GM12874 (cell line): ENCODE data around the gene EIF4E3.

Source experiments
- TF ChIP-seq, protein P1 (sequence below): IDR thresholded peaks from 2 replicates; pipeline ENCODE4 v1.5.1; 2011; ENCODE audit warnings: low read depth, mild to moderate bottlenecking, control low read depth, low read length, moderate library complexity; ENCODE audit not compliant: insufficient read depth

EIF4E3 gene

DNA sequence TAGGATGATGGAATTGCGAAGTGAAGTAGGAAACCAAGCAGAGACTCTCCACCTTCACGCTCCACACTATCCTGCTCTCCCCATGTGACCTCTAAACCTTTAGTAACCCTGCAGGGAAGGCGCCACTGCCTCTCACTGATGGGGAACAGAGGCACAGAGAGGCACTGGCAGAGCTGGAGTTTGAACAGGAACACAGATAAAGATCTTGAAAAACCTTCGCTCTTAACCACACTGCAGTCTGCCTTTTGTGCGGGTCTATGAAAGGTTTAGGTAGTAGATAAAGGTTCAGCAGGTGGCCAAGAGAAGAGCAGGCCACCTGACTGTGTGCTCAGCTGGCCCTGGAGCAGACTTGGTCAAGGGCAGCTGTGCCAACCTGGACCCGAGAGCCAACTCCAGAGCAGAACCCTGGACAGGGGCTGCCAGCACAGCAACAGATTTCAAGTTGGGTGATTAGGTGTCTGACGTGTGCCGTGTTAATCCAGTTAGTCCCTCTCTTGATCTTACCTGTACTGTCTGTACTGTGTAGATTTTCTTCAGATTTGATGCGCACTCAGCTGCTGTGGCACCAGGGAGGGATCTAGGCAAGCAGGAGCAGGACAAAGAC lies 15.2 kb downstream of the EIF4E3 start:
- TF ChIP-seq, protein P1, sequence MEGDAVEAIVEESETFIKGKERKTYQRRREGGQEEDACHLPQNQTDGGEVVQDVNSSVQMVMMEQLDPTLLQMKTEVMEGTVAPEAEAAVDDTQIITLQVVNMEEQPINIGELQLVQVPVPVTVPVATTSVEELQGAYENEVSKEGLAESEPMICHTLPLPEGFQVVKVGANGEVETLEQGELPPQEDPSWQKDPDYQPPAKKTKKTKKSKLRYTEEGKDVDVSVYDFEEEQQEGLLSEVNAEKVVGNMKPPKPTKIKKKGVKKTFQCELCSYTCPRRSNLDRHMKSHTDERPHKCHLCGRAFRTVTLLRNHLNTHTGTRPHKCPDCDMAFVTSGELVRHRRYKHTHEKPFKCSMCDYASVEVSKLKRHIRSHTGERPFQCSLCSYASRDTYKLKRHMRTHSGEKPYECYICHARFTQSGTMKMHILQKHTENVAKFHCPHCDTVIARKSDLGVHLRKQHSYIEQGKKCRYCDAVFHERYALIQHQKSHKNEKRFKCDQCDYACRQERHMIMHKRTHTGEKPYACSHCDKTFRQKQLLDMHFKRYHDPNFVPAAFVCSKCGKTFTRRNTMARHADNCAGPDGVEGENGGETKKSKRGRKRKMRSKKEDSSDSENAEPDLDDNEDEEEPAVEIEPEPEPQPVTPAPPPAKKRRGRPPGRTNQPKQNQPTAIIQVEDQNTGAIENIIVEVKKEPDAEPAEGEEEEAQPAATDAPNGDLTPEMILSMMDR: no peak

DNA sequence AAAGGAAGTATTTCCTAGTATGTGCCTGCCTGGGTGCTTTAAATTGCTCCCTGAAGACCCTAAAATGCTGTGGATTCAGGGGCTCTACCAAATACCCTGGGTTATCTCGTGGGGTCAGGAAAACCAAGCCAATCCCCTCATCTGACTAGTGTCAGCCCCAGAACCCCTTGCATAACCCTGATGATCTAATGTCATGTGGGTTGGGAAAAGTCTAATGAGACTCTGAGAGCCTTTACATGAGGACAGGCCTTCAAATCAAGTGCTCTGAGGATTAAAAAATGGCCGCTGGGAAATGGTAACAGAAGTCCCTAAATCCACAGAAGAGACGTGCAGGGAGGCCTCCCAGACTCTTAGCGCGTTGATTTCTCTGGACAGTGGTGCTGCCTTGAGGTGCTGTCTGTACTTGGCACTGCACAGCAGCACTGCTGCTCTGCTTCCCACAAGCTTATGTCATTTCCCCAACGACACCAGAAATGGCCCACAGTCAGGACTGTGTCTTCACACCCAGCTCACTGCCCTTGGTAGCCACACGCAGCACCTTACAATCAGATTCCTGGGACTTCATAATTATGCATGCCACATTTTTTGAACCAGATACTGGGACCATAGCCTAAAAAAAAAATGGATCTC lies 16.6 kb downstream of the EIF4E3 start:
- TF ChIP-seq, protein P1: no peak

DNA sequence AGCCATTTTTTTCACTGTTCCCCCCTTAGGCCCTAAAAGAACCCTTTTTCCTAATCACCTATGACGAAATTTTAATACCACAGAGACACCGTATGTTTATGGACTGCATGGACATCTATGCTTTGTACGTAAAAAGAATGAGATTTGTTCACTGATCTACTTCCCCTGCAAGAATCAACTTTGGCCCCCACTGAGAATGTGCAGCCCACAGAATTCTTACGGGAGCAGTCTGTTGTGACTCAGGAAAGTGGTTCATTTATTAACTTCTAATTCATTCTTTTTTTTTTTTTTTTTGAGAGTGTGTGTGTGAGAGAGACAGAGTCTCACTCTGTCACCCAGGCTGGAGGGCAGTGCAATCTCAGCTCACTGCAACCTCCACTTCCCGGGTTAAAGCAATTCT lies 17.6 kb downstream of the EIF4E3 start:
- TF ChIP-seq, protein P1: no peak

DNA sequence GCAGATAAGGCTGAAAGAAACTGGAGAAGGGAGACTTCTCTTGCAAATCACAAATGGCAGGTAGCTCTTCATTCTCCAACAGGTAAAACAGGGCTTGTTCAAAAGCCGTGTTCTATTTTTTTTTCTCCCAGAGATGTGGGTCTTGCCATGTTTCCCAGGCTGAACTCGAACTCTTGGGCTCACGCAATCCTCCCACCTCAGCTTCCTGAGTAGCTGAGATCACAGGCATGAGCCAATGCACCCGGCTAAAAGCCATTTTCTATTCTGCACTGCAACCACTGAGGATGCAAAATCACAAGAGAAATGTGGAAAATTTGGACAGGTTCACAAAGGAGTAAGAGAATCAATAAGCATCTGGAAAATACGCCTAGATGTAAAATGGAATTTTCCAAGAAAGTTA lies 19.5 kb downstream of the EIF4E3 start:
- TF ChIP-seq, protein P1: no peak

DNA sequence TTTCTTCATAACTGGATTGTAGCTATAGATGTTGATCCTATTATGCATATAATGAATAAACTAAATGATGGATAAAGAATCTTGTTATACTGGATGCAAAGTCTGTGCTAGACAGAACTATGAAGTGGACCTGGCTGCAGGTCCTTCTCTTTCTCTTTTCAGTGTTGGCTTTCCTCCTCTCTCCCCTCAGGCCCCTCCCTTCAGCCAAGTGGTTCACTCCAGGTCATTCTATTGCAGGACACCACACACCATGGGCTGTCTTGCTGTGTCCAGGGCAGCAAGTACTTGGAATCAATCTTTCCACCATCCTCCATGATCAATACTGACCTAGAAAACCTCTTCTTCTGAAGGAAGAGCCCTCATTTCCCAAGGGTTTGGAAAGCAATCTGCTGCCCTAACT lies 20.3 kb downstream of the EIF4E3 start:
- TF ChIP-seq, protein P1: no peak

DNA sequence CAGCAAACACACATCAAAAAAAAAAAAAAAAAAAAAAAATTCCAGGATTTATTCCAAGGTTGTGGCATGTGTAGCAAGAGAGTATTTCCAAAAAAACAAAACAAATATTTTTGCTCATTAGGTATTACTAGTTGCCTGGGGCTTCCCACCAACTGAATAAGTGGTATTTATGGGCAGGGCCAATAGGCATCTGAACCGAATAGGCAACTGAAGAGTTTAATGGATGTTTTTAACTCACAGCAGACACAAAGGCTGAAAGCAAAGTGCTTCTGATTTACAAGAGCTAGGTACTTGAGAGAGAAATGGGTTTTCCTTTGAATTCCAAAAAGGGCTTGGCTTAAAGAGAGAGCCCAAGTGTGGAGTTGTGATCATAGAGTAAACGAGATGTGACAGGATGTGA lies 21.4 kb downstream of the EIF4E3 start:
- TF ChIP-seq, protein P1: no peak

DNA sequence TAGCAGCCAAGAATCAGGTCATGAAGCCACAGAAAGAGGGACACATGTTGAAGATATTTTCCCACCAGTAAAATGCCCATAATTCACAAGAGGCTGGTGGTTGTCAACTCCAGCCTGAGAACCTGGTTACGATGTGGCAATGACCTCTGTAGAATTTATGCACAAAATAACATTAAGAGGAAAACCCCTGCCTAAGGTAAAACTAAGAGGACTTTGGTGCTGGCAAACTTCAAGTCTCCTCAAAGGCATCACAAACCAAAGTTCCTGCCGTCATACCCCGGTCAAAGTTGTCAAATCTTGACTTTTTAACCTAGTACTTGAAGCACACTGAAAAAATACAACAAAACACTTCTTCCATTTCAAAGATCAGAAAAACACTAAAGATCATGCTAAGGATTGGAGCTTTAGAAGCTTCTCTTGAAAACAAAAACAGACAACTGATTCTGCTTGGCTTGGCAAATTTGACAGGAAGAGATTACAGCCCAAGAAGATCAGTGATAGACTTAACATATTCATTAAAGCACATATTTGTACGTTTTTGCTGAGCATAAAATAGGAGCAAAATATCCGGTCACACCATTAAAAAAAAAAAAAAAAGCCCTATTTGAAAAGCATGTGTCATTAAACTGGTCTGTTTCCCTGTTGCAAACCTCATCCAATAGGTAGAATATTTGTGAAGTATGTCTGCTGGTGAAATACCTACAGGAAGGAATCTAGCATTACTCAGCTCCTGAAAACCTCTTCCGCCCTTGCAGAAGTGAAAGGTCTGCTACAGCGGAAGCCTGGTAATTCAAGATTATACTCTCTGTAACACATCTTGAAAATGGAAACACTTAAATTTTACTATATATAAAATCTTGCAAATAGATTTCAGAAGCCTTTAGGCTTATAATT lies 22.8 kb downstream of the EIF4E3 start:
- TF ChIP-seq, protein P1: no peak
